HepG2 (cell line): Measurements from ENCODE around the gene TBX21.

Experiments
- ESRRA ChIP-seq: sonication (generic); formaldehyde crosslinking; IDR thresholded peaks from 2 replicates; pipeline ENCODE4 v1.5.1; 2020; ENCODE audit warnings: mild to moderate bottlenecking, low read depth, missing genetic modification reagents
- MIXL1 ChIP-seq: IDR thresholded peaks from 2 replicates; pipeline ENCODE4 v1.6.1; 2016
- NCOA2 ChIP-seq: sonication (generic); formaldehyde crosslinking; IDR thresholded peaks from 2 replicates; pipeline ENCODE4 v1.8.0; 2022; ENCODE audit warnings: inconsistent platforms
- NR2F6 ChIP-seq, 2 experiments: IDR thresholded peaks; 2 replicates each; pipeline ENCODE4 v1.6.1; 2016; ENCODE audit warnings: antibody characterized with exemption in 1 of 2, mild to moderate bottlenecking in 1 of 2
- RAD51 ChIP-seq: fragments of 450-650 bp; IDR thresholded peaks from 2 replicates; pipeline ENCODE4 v1.6.1; 2016; ENCODE audit warnings: borderline replicate concordance
- ZSCAN12 ChIP-seq: sonication (generic); formaldehyde crosslinking; IDR thresholded peaks from 2 replicates; pipeline ENCODE4 v1.9.0; 2021; ENCODE audit warnings: mild to moderate bottlenecking, missing genetic modification reagents
- TF ChIP-seq, protein P1 (sequence below): sonication (generic); formaldehyde crosslinking; IDR thresholded peaks from 2 replicates; pipeline ENCODE4 v1.4.0; 2020; ENCODE audit warnings: mild to moderate bottlenecking, missing genetic modification reagents

DNA sequence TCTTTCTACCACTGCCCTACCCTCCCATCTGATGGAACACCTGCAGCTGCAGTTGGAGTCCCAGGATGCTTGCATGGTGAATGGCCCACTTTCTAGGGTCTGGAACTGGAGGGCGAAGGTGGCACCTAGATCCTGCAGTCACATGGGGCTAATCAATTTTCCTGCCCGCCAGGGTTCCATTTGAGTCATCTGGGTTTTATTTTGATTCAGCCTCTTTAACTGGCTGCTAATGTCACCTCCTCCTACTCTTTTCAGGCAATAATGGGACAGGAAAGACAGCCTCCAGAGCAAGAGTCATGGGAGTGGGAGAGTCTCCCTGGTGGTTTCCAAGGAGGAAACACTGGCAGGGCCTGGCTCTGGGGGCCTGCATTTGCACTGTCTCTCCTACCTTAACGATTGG lies 42.9 kb upstream of the TBX21 start:
- TF ChIP-seq ZSCAN12 (CRISPR knock-in tag) (no peak), ESRRA (CRISPR knock-in tag) (no peak), MIXL1 (CRISPR knock-in tag) (no peak), NCOA2 (CRISPR knock-in tag) (no peak), NR2F6 (IDR thresholded peaks at IDR 0.05) (no peak), NR2F6 (CRISPR knock-in tag; IDR thresholded peaks at IDR 0.05) (no peak), RAD51 (no peak)
- TF ChIP-seq, protein P1, sequence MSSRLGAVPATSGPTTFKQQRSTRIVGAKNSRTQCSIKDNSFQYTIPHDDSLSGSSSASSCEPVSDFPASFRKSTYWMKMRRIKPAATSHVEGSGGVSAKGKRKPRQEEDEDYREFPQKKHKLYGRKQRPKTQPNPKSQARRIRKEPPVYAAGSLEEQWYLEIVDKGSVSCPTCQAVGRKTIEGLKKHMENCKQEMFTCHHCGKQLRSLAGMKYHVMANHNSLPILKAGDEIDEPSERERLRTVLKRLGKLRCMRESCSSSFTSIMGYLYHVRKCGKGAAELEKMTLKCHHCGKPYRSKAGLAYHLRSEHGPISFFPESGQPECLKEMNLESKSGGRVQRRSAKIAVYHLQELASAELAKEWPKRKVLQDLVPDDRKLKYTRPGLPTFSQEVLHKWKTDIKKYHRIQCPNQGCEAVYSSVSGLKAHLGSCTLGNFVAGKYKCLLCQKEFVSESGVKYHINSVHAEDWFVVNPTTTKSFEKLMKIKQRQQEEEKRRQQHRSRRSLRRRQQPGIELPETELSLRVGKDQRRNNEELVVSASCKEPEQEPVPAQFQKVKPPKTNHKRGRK (CRISPR knock-in tag) = no peak
